HG02840 (cell line): Measurements from ENCODE around the gene FLNA.
"Not testable (repeated sequence)": the region's sequence is repeated elsewhere in the genome, so short reads cannot be mapped to it uniquely, and the experiment has no call there.

Experiments used
- ATAC-seq: cut with Tn5 transposase; IDR thresholded peaks from one replicate; pipeline ENCODE4 v1.9.1; 2021; ENCODE audit warnings: mild to moderate bottlenecking, moderate library complexity, moderate number of reproducible peaks; ENCODE audit not compliant: unreplicated experiment, low FRiP score

The FLNA gene

DNA sequence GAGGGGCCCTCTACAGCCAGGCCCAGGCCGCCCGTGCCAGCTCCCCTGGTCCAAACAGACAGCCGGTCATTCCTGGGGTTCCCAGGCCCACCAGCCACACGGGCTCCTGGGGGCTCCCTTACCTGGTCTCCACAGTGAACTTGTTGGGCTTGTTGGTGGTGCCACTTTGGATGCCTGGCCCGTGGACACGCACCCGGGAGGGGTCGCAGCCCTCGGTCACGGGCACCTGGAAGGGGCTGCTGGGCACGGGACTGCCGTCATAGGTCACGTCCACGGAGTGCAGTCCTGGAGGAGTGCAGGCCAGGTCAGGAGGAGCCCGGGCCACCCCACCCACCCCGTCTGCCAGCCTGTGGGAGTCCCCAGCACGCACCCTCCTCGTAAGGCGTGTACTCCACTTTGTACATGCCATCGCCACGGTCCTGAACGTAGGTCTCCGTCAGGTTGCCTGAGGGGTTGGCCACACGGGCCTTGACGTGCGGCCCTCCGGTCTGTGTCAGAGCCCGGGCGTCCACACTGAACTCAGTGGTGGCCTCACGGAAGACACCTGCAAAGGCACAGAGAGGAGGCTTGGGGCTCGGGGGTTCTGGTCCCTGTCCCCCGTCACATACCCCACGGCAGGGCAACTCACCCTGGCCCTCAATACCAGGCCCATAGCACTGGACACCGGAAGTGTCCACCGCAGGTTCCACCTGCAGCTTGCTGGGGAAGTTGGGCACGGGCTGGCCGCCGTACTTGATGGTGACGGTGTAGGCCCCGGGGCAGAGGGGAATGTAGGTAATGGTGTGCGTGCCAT lies 14.9 kb downstream of the FLNA start:
- no peak for ATAC-seq

DNA sequence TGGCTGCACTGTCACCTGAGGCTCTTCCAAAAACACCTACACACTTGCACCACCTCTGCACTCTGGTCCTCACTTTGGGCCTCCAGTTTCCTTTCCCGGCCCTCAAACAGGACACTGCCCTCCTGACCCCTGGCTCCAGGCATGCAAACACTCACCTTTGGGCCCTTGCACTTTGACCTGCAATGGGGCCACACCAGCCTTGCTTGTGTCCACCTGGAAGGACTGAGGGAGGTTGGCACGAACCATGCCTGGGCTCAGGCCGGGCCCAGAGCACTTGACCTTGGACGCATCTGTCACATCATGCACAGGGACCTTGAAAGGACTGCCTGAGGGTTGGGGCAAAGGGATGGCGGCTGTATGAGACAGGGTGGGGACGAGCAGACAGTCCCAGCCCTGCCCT lies 15.6 kb downstream of the FLNA start:
- no peak for ATAC-seq

DNA sequence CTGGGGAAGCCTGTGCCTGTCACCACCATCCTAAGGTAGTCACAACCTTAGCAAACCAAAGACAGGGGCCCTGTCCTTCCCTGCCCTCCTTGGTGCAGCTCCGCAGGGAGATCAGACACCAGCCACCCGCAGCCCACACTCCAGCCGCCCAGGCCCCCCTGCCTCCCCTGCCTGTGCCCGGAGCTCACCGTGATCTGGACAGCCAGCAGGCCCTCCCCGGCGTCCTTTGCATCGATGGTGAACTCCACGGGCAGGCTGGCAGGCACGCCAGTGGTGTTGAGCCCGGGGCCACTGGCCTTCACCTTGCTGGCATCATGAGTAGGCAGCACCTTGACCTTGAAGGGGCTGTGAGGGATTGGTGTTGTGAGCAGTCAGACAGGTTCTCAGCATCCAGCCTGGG lies 16.4 kb downstream of the FLNA start:
- ATAC-seq: no peak

DNA sequence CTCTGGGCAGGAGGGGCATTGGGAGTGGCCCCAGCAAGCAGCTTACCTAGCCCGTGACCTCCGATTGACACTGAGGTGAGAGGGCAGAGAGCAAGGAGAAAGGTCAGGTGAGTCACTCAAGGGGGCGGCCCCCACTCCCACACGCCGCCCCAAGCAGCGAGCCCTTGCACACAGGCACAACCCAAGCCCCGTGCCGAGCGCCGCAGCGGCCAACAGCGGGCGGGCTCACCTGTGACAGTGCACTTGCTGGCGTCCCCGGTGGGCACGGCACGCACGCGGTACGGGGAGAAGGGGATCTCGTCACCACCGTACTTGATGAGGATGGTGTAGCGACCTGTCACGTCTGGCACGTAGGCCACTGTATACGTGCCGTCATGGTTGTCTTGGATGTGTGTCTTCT lies 17.2 kb downstream of the FLNA start:
- no peak for ATAC-seq

DNA sequence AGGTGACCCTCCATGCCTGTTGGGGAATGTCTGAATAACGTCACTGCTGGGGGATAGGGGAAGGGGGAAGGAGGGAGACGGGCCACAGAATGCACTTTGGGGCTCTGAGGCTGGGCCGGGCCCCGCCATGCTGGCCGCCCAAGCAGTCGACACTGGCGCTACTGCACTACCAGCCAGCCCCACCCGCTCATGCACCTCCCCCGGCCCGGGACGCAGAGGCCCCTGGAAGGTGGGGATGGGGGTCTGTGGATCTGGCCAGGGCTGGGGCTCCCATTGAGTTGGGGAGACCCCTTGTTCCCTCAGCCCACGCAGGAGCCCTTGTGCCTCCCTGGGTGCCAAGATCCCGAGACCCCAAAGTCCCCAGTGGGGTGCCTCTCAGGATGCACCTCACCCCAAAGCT lies 17.8 kb downstream of the FLNA start:
- no peak for ATAC-seq

DNA sequence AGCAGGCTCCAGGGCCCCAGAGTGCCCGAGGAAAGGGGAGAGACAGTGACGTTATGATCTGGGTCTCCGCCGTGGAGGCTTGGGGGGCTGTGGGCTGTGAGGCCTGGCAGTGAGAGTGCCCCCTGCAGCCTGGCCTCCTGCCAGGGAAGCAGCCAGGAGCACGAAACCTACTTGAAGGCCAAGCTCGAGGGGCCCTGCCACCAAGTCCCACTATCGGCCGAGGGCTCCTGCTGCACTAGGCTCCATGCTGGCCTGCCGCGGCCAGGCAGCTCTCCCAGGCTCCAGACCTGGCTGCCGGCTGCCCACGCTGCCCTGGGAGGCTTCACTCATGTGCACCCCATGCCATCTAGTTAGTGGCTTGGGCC lies 18.7 kb downstream of the FLNA start:
- ATAC-seq: no peak

DNA sequence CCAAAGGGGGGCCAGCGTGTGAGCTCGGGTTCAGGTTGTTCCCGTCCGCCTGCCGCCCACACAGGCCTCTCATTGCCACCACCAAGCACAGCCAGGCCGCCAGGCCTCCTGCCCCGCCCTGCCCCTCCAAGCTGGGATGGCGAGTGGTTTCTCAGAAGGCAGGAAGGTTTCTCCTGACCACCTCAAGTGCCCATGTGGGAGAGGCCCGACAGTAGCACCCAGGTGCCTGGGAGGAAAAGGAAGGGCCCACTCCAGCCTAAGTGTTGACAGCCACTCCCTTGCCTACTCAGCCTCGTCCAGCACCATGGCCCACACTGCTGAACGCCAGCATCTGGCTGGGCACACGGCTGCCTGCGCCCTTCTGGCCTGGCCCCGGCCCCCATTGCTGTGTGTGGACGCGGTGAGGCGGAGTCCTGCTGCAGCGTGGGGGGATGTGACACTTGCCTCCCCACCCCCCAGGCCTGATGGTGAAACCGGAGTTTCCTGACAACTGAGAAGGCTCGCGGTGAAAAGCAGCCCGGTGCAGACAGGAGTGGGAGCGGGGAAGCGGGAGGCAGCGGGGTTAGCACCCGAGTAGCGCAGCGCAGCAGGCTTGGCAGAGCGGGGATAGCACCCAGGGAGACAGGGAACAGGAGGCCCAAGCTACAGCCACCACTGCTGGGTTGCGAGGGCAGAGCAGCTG lies 19.2 kb downstream of the FLNA start:
- no peak for ATAC-seq

DNA sequence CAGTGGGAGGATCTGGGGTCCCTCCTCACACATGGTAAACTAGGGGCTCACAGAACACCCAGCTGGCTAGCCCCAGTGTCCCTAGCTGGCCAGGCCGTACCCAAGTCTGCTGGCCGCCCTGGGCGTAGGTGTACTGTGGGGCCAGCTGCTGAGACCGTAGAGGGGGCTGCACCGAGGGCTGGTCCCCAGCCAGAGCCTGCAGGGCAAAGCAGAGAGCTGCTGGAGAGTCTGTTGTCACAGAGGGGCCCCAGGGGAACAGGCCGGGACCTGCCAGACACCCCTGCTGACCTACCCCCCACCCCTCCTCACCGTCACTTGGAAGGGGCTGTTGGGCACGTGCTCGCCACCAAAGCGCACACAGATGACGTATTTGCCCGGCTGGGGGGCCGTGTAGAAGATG lies 19.9 kb downstream of the FLNA start:
- no peak for ATAC-seq

DNA sequence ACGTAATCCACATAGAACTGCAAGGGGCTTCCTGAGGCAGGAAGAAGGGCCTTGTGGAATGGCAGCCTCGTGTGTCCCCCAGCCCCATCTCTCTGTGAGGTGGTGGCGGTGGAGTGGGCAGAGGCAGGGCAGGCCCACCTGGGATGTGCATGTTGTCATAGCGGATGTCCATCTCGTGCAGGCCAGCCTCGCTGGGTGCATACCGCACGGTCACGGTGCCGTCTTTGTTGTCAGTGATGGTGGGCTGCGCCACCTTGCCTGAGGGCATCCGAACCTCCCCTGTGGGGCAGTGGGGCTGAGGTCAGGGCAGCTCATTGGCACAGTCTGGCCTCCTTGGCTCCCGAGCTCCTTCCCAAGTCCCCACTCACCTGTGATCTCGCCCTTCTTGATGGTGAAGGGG lies 20.4 kb downstream of the FLNA start:
- no peak for ATAC-seq

DNA sequence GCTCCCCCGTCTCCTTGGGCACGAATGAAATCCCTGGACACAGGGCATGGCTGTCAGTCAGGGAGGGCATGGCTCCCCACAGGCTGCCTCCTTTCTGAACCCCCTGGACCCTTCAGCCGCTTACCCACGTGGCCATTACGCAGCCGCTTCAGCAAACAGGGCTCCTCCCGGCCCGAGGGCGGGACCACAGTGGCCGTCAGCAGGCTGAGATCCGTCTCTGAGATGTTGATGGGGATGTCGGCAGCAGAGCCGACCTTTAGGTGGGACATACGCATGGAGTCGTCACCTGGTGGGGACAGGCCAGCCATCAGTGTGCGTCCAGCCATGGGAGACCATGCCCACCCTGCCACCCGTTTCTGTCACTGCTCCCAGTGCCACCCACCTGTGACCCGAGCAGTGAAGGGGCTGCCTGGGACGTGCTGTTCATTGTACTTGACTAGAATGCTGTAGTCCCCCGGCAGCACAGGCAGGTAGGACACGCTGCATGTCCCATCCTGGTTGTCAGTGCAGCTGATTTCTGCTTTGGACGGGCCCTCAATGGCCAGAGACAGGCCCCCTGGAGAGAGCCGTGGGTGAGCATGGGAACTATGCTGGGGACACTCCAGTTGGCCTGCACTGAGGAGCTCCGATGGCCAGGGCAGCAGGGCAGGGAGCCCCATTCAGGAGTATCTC lies 21.1 kb downstream of the FLNA start:
- ATAC-seq: no peak

DNA sequence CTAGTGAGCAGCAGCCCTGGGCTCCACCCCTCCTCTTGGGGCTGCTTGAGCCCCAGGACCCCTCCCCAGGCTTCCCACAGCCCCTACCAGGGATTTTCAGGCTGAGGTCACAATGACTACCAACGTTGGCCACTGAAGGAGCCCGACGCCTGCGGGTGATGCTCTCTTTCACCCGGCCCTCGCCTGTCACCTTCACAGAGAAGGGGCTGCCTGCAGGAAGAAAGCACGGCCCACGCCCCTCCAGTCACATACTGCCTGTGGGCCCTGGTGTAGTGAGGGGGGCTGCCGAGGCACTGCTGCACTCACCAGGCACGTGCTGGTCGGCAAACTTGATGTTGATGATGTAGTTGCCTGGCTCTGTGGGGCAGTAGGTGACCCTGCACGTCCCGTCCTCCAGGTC lies 22.0 kb downstream of the FLNA start:
- ATAC-seq: no peak

DNA sequence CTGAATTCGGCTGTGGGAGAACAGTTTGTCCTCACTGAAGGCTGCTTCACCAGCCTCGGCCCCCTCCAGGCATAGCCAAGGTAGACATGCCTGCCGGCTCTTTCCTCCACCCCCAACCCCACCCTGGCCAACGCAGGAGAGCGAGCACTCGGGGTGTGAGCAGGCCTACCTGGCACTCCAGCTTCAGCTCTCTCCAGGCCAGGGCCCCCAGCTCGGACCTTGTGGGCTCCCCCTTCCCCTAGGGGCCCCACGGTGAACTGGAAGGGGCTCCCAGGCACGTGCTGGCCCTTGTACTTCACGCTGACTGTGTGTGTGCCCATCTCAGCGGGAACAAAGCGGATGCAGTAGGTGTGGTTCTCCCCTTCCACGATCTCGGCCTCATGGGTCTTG lies 22.4 kb downstream of the FLNA start:
- no peak for ATAC-seq

DNA sequence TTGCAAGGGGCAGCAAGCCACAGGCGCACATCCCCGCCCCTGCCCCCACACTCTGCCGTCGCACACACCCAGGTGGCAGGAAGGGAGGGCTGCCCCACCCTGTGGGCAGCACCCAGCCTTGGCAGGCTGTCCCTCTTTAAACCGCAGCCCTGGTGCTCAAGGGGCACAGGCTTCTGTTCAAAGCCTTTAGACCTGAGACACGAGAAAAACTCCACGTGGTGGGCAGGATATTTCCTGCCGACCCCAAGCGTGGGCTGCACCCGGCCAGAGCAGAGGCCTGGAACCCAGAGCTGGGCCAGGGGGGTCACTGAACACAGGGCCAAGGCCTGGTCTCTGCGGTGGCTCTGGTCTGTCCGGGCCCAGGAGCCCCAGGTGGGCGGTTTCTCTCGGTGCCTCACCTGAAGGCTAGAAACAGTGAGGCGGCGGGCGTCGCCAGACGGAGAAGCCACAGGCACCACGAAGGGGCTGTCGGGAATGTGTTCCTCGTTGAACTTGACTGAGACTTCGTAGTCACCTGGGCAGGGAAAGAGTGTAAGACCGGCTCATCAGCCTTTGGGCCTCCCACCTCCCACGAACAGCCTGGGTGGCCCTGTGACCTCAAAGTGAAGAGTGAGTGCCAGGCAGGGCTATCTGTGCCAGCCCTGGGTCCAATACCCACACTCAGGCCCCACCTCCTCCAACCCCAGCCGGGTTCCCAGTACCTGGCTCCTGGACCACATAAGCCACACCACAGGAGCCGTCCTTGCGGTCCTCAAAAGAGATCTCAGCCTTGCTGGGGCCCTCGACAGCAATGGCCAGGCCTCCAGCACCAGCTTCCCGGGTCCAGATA lies 23.0 kb downstream of the FLNA start:
- ATAC-seq: no peak

DNA sequence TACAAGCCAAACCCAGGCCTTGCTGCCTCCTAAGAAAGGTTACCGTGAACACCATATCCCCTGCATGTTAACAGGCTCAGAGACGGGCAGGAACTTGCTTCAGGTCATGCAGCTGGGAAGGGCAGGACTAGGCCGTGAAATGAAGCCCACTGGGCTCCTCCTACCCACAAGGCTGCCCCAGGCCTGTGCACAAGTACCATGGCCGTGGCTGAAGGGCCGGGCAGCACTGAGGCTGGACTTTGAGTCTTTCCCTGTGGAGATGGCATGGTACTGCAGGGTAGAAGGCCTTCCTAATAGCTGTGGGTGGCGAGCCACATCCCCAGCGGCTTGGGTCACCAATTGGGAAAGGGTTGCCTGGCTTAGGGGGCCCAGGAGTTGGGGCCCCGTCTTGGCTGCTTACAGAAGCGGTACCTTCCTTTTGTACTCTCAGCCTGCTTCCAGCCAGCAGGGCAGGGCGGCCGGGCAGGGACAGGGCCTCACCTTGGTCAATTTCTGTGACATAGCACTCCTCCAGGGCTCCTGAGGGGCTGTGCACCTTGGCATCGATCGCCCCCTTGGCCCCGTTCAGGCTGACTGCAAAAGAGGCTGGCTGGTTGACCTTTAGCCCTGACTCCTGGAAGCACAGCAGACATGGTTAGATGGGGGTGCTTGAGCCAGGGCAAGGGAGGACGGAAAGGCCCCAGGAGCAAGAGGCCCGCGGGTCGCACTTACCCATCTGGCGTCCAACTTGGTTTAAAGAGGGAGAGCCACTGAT lies 23.8 kb downstream of the FLNA start:
- no peak for ATAC-seq

DNA sequence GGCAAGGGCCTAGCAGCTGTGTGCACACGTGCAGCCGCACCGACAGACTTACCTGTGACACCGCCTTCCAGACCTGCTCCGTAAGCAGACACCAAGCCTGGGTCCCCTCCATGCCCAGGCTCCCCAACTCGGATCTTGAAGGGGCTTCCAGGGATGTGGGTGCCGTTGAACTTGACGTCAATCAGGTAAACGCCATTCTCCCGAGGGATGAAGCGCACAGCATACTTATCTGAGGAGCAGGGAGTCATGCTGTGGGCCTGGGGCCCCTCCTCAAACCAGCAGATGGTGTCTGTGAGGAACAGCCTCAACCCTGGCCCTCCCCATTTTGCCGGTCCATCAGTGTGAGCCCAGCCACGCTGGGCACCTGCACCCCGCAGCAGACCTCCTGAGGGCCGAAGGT lies 24.5 kb downstream of the FLNA start:
- no peak for ATAC-seq

DNA sequence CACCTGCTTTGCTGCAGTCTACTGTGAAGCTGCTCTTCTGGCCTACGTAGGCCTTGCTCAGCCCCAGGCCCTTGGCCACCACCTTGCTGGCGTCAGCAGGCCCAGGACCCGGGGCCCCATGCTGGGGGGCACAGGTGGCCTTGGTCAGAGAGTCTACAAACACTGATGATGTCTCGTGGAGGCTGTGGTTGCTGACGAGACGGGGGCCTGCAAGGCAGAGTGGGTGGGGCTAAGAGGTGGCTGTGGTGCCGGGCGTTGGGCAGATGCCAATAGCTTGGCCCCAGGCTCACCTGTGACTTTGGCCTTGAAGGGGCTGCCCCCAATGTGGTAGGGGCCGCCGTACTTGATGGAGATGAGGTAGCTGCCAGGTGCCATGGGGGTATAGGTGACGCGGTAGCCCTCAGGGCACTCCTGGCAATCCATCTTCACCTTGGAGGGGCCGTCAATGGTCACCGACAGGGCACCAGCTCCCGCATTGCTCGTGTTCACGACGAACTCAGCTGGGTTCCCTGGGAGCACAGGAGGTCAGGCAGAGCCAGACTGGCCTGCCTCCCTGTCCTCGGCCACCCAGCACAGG lies 25.0 kb downstream of the FLNA start:
- ATAC-seq: no peak

DNA sequence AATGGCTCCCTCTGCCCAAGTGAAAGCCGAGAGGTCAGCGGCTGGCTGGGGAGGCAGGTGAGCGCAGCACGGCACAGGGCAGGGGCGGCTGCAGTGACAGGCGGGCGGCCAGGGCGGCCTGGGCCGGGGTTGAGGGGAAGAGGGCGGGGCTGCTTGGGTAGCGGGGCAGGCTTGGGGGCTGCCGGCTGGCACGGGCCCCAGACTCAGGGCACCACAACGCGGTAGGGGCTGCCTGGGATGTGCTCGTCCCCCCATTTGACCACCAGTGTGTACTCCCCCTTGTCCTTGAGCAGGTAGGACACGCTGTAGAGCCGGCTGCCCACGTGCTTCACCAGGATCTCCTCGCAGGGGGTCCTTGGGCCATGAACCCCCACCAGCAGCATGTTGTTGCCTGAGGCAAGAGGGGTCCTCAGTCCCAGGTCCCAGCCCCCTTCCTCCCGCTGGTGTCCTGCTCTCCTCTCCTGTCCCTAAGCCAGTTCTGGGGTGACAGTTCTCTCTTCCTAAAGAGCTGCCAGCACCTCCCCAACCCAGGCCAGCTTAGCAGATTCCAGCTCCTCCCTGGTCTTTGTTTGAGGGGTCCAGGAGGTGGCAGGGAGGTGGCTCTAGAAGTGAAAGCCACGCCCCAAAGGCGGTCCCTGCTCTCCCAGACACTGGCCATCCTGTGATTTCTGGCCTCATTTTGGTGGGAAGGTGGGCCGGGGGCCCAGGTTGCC lies 25.6 kb downstream of the FLNA start:
- ATAC-seq: no peak

DNA sequence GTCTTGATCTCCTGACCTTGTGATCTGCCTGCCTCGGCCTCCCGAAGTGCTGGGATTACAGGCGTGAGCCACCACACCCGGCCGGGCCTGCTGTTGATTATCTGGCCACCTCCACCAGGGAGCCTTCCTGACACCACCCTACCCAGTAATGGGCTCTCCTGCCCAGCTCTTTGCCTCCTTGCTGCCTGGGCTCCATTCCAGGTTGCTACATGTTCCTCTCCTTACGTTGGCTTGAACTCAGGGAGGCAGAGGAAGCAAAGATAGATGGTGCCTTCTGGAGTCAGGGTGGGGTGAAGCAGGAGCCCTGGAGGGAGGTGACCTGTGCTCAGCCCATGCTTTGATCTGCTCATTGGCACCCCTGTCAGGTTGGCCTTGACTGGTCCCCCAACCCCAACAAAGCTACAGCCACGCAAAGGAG lies 26.3 kb downstream of the FLNA start:
- ATAC-seq: no peak

DNA sequence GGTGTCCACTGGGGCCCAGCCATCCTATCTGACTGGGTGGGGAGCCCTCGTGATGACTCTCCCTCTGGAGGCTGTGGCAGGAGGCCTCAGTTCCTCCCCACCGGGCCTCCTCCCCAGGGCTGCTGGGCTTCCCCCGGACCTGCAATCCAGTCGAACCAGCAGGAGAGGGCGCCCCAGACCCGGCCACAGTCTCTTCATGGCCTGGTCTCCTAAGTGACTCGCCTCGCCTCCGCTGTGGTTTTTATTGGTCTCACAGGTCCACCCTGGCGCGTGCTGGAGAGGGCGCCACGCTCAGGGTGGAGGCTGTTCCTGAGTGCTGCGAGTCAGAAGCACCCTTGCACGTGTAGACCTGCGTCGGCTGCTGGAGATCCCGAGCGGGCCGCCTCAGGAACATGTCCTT lies 30.8 kb downstream of the FLNA start:
- not testable (repeated sequence) for ATAC-seq
